Stimulated activated CD8-positive, alpha-beta memory T cell treated with anti-CD3 and anti-CD28 coated beads, Interleukin-2, amount 100 ng/mL, for 1 hour (primary cell): ENCODE results near the gene CDH4.
"Not testable (repeated sequence)": the region's sequence is repeated elsewhere in the genome, so short reads cannot be mapped to it uniquely, and the experiment has no call there.

Experiments used
- DNase-seq, 2 donors: peaks; one replicate each; pipeline ENCODE4 v3.0.0-alpha.2; 2020; ENCODE audit warnings: low read depth in 2 of 2

CDH4 gene

DNA sequence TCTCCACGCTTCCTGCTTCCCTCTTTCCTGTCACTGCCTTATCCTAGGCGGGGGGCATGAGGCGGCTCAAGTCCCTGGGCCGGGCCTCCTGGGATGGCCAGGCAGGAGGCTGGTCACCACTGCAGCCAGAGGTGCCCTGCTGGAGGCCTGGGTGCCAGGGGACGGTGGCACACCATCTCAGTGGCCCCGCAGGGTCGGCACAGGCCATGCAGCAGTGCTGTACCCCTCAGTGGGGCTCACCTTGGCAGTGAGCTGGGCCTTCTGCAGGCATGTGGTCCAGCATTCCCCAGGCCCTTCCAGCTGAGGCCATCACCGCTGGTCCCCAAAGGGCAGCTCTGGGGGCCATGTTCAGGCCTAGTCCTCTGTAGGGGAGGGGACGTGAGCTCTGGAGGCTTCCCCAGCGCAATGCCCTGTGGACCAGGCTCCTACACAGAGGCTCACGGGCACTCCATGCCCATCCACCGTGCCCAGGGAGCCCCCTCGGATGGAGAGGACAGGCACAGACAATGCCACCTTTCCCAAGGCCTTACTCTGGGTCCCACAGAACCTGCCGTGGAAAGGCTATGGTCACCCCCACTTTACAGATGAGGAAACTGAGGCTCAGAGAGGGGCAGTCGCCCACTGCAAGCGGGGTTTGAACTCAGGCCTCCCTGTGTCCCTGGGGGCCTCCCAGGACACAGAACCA lies 689.8 kb downstream of the CDH4 start:
- no peak for DNase-seq

DNA sequence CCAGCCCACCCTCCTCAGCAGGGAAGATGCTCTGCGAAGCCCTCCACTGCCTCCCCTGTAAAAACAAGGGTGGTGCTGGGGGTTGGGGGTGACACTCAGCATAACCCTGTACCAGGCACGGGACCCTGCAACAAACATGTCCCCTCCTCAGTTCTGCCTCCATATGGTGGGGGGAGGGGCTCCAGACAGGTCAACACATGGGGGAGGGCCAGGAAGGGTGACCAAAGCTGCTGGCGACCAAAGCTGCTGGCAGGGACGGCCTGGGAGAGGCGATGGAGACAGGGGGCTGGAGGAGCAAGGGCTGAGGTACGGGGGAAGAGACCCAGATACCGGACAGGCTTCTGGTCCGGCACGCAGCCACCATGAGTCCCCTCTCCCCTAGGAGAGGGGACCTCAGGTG lies 690.5 kb downstream of the CDH4 start:
- DNase-seq: no peak

- DNase-seq: not testable (repeated sequence)
Measured at GRCh38 chr20:61944967-61945366, 692.9 kb downstream of the CDH4 start.

- DNase-seq: not testable (repeated sequence)
Measured at GRCh38 chr20:61945495-61945894, 693.4 kb downstream of the CDH4 start.

- DNase-seq: not testable (repeated sequence)
Measured at GRCh38 chr20:61948056-61948455, 696.0 kb downstream of the CDH4 start.

GRCh38 chr20:61948586-61949362 lies 696.7 kb downstream of the CDH4 start:
- no peak for DNase-seq

GRCh38 chr20:61949363-61949713 lies 697.3 kb downstream of the CDH4 start:
- no peak for DNase-seq

GRCh38 chr20:61949714-61950640 lies 697.9 kb downstream of the CDH4 start:
- DNase-seq: no peak

- no peak for DNase-seq
Measured at GRCh38 chr20:61950641-61951071, 698.6 kb downstream of the CDH4 start.

DNA sequence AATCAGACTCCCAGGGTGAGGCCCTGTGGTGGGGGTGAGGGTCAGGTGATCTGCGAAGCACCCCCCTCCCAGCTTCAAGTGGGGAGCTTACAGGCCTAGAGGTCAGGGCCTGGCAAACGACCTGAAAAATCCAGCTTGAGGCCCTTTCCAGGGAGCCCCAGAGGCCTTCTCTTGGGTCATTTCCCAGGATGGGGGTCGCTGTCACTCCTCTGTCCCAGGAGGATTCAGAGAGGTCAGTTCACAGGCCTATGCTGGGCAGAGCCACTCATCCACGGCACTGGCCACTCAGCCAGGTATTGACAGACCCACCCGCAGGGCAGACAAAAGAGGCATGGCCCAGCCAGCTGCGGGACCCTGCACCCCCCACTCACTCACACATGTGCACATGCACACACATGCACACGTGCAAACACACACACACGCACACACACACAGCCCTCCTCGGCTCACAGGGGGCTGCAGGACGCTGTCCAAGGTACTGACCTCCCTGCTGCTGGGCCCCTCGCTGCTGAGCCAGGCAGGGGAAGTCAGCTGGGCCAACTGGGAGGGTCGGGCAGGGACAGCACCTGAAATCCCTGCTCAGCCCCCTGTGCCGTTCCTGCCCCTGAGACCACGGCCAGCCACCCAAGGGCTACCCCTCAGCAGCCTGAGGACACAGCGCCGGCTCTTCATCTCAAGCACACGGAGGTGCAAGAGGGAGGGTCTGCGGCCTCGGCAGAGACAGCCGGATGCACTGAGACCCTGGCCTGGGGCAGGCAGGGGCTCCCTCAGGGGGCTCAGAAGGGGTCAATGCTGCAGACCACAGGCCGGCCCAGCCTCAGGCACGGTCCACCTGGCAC lies 699.9 kb downstream of the CDH4 start:
- no peak for DNase-seq

DNA sequence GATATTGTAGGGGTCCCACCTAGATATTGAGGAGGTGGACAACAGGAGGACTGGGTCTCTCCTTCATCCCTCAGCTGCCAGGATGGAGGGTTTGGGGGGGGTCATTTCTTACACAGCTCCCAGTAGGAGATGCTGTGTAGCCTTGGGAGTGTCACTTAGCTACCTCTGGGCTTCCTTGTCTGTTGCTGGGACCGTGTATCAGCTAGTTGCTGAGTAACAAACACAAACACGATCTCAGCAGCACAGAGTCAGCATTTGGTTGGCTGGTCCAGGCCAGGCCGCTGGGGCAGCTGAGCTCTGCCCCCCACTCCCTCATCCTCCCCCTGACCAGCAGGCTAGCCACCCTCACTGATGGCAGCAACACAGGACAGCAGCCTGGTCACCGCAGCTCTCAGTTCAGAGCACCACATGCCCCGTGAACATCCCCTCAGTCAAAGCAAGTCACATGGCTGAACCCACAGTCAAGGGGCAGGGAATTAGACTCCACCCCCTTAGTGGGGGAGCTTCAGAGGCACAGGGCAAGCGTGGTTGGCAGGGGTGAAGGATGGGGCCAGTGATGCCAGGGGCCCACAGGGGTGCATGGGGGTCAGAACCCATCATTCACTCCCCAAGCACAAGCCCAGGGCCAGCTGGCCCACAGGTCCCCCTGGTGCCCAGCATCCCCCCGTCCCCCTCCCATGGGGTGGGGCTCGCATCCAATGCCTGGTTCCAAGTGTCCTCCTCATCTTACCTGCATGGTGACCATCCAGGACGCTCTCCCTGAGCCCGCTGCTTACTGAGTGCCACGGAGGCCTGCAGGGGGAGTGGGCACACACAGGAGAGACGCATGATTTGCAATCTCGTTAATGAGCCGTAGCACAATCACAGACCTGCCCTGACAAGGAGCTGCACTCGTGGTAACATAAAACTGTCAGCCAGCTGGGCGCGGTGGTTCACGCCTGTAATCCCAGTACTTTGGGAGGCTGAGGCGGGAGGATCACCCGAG lies 701.3 kb downstream of the CDH4 start:
- no peak for DNase-seq

- no peak for DNase-seq
Measured at GRCh38 chr20:61954276-61955021, 702.4 kb downstream of the CDH4 start.

DNA sequence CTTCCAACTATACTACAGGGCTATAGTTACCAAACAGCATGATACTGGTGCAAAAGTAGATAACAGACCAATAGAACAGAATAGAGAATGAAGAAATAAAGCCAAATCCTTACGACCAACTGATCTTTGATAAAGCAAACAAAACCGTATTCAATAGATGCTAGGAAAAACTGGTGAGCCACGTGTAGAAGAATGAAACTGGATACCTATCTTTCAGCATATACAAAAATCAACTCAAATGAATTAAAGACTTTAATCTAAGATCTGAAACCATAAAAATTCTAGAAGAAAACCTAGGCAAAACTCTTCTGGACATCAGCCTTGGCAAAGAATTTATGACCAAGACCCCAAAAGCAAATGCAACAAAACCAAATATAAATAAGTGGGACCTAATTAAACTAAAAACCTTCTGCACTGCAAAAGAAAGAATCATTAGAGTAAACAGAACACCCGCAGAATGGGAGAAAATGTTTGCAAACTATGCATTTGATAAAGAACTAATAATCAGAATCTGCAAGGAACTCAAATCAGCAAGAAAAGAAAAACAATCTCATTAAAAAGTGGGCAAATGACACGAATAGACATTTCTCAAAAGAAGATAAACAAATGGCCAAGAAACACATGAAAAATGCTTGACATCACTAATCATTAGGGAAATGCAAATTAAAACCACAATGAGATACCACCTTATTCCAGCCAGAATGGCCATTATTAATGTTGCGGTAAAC lies 703.8 kb downstream of the CDH4 start:
- DNase-seq: no peak

DNA sequence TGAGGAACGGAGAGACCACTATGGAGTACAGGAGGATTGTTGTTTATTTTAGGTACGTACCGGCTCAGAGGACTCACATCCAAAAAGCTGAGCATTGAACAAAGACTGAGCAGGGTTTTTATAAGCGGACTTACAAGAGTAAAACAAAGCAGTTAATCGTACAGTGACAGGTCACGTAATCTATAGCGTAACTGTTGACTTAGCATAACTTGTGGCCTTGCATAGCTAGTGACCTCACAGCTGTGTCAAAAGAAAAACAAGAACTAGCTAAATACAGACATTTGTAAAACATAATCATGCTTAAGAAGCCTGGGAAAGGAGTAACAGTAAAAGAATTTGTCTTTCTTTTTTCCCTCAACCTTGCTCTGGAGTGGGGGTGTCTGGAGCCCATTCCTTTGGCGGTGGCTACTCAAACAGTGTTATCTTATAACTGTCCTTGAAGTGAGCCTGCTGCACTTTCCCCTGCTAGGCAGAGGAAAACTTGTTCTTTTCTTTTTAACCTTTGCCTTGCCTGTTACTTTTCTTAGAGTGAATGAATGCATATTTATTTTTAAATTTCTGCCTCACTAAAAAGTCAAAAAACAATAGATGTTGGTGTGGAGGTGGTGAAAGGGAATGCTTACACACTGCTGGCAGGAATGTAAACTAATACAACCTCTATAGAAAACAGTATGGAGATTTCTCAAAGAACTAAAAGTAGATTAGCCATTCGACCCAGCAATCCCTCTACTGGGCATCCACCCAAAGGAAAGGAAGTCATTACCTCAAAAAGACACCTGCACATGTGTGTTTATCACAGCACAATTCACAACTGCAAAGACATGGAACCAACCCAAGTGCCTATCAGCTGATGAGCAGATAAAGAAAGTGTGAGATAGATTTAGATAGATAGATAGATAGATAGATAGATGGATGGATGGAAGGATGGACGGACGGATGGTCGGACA lies 704.6 kb downstream of the CDH4 start:
- no peak for DNase-seq

DNA sequence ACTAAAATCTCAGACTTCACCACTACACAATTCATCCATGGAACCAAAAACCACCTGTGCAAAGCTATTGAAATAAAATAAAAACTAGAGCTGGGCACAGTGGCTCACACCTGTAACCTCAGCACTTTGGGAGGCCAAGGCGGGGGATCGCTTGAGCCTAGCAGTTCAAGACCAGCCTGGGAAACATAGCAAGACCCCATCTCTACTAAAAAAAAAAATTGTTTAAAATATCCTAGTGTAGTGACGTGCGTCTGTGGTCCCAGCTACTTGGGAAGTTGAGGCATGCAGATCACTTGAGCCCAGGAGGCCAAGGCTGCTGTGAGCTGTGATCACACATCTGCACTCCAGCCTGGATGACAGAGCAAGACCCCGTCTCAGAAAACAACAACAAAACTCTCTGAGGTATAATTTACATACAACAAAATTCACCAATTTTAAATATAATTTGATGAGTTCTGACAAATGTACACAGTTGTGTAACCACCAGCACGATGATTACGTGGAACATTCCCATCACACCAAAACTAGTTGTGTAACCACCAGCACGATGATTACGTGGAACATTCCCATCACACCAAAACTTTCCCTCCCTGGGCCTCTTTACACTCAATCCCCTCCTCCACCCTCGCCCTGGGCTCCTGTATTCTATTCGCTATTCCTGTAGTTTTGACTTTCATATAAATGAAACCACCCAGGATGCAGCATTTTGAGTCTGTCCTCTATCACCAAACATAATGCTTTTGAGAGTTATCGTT lies 706.1 kb downstream of the CDH4 start:
- no peak for DNase-seq

- no peak for DNase-seq
Measured at GRCh38 chr20:61958773-61959700, 707.0 kb downstream of the CDH4 start.
